ENCODE measurements around the gene MRC2.
"Not testable (repeated sequence)": the region's sequence is repeated elsewhere in the genome, so short reads cannot be mapped to it uniquely, and the experiment has no call there.

DNA sequence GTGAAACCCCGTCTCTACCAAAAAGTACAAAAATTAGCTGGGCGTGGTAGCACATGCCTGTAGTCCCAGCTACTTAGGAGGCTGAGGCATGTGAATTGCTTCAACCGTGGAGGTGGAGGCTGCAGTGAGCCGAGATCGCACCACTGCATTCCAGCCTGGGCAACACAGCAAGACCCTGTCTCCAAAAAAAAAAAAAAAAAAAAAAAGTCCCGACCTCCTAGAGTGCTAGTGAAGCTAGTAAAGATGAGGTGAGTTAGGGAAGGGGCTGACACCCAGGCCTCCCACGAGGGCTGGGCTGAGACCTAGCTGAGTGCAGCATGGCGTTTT is 64.1 kb downstream of the MRC2 start:
- TF ChIP-seq CTCF, POLR2A, EP300 (IDR thresholded peaks at IDR 0.05): not testable (repeated sequence)
